GM12878 (cell line): ENCODE results near the gene C10orf90. TPM values are rescaled to one million over a fixed set of nuclear protein-coding genes. Genes with fewer than 3 reads are reported as not detected.

Source experiments
- ATAC-seq: fragments of 200-7000 bp; cut with Tn5 transposase; 3 replicates; pipeline ENCODE4 v1.9.1; 2020; ENCODE audit warnings: mild to moderate bottlenecking, moderate library complexity
- BruUV-seq: library from RNA; stranded (reverse); fragments of 400-500 nt; replicated peaks from 2 replicates; lab custom pipeline; 2021; lab: Mats Ljungman, UMichigan
- CTCF ChIA-PET: fragments of 300-600 bp; sonication (Branson Sonifier 250); formaldehyde crosslinking; extraction: SDS; loops from one replicate; lab custom pipeline; 2021; ENCODE audit warnings: inconsistent platforms; lab: Yijun Ruan, JAX
- POLR2A ChIA-PET: fragments of 350-600 bp; formaldehyde crosslinking; extraction: SDS; loops from one replicate; lab custom pipeline; 2021; ENCODE audit warnings: inconsistent platforms; lab: Charles Lee
- RAD21 ChIA-PET: fragments of 300-600 bp; sonication (Branson Sonifier 250); formaldehyde crosslinking; loops from one replicate; lab custom pipeline; 2023; ENCODE audit warnings: antibody characterized with exemption; ENCODE audit not compliant: unreplicated experiment; lab: Charles Lee
- SMC1A ChIA-PET: fragments of 300-600 bp; sonication (Branson Sonifier 250); formaldehyde crosslinking; loops from one replicate; lab custom pipeline; 2023; ENCODE audit not compliant: unreplicated experiment, uncharacterized antibody; lab: Charles Lee
- DNase-seq: peaks from one replicate; pipeline ENCODE4 v3.0.0-alpha.2; 2011; ENCODE audit warnings: low read depth, low spot score
- FAIRE-seq: peaks from 3 replicates; lab custom pipeline; 2011; peaks lifted over from hg19 to GRCh38; lab: Jason Lieb, UNC
- H2AFZ ChIP-seq: 2 replicates; pipeline ENCODE4 v1.6.0; 2011; ENCODE audit warnings: low read depth, low read length, control low read depth; ENCODE audit not compliant: control insufficient read depth
- H3K27ac ChIP-seq: 2 replicates; pipeline ENCODE4 v1.5.1; 2011; ENCODE audit warnings: control low read depth; ENCODE audit not compliant: control insufficient read depth, insufficient read depth
- H3K27me3 ChIP-seq, 2 experiments: replicated peaks in 1 of 2; 2 replicates each; pipeline versions ENCODE4 v1.6.0 to v1.6.1; 2011; ENCODE audit warnings: low read length in 1 of 2; ENCODE audit not compliant: control insufficient read depth in 2 of 2, insufficient read depth in 2 of 2
- H3K36me3 ChIP-seq, 2 experiments: 2 replicates each; pipeline ENCODE4 v1.5.1; 2011; ENCODE audit warnings: low read length in 1 of 2; ENCODE audit not compliant: control insufficient read depth in 2 of 2, insufficient read depth in 2 of 2
- H3K4me1 ChIP-seq: 2 replicates; pipeline ENCODE4 v1.6.1; 2011; ENCODE audit warnings: mild to moderate bottlenecking, low read length, moderate library complexity, mixed read lengths; ENCODE audit not compliant: control insufficient read depth, insufficient read depth
- H3K4me2 ChIP-seq: 2 replicates; pipeline ENCODE4 v1.6.0; 2011; ENCODE audit warnings: control low read depth; ENCODE audit not compliant: control insufficient read depth, insufficient read depth
- H3K4me3 ChIP-seq: fragments of 200-600 bp; sonication (generic); 2 replicates; pipeline ENCODE4 v1.5.1; 2016
- H3K79me2 ChIP-seq: 2 replicates; pipeline ENCODE4 v1.6.0; 2011; ENCODE audit warnings: low read length; ENCODE audit not compliant: control insufficient read depth, insufficient read depth
- H3K9ac ChIP-seq: 2 replicates; pipeline ENCODE4 v1.8.0; 2011; ENCODE audit warnings: low read length, control low read depth, mixed read lengths; ENCODE audit not compliant: control insufficient read depth, insufficient read depth
- H3K9me3 ChIP-seq: replicated peaks from 3 replicates; pipeline ENCODE4 v1.5.1; 2011; ENCODE audit warnings: mild to moderate bottlenecking, low read length; ENCODE audit not compliant: control insufficient read depth, insufficient read depth
- H4K20me1 ChIP-seq: 2 replicates; pipeline ENCODE4 v1.6.0; 2011; ENCODE audit not compliant: control insufficient read depth, insufficient read depth
- BMI1 ChIP-seq: fragments of 450-650 bp; IDR thresholded peaks from 2 replicates; pipeline ENCODE4 v1.6.1; 2016; ENCODE audit warnings: mild to moderate bottlenecking, moderate library complexity, borderline replicate concordance
- CREB1 ChIP-seq: IDR thresholded peaks from 2 replicates; pipeline ENCODE4 v1.6.1; 2012; ENCODE audit warnings: low read depth, mild to moderate bottlenecking, inconsistent platforms
- FOXK2 ChIP-seq: fragments of 450-650 bp; IDR thresholded peaks from 2 replicates; pipeline ENCODE4 v1.6.1; 2017; ENCODE audit warnings: mild to moderate bottlenecking, moderate library complexity
- GATAD2B ChIP-seq: fragments of 450-650 bp; conservative IDR thresholded peaks from 2 replicates; pipeline ENCODE4 v1.6.1; 2017; ENCODE audit warnings: low read depth, mild to moderate bottlenecking, moderate library complexity
- MTA3 ChIP-seq: IDR thresholded peaks from 2 replicates; pipeline ENCODE4 v1.6.1; 2012; ENCODE audit warnings: low read length, inconsistent platforms, borderline replicate concordance
- NFIC ChIP-seq: IDR thresholded peaks from 2 replicates; pipeline ENCODE4 v1.6.1; 2012; ENCODE audit warnings: low read depth, mild to moderate bottlenecking, inconsistent platforms, low read length, moderate library complexity
- NR2F1 ChIP-seq: fragments of 450-650 bp; conservative IDR thresholded peaks from 2 replicates; pipeline ENCODE4 v1.6.1; 2017; ENCODE audit warnings: mild to moderate bottlenecking
- PAX8 ChIP-seq: fragments of 450-650 bp; IDR thresholded peaks from 2 replicates; pipeline ENCODE4 v1.6.1; 2017; ENCODE audit warnings: mild to moderate bottlenecking, moderate library complexity
- POLR2AphosphoS5 ChIP-seq: IDR thresholded peaks from 2 replicates; pipeline ENCODE4 v1.6.1; 2011; ENCODE audit warnings: mild to moderate bottlenecking, low read length, inconsistent platforms
- STAT1 ChIP-seq: fragments of 450-650 bp; conservative IDR thresholded peaks from 2 replicates; pipeline ENCODE4 v1.6.1; 2014; ENCODE audit warnings: antibody characterized with exemption, mild to moderate bottlenecking
- TARDBP ChIP-seq: IDR thresholded peaks from 2 replicates; pipeline ENCODE4 v1.6.1; 2016; ENCODE audit warnings: borderline replicate concordance
- TCF12 ChIP-seq: IDR thresholded peaks from 2 replicates; pipeline ENCODE4 v1.6.1; 2011; ENCODE audit warnings: low read depth, mild to moderate bottlenecking, low read length
- TCF7 ChIP-seq: IDR thresholded peaks from 2 replicates; pipeline ENCODE4 v1.6.1; 2014; ENCODE audit warnings: antibody characterized with exemption, borderline replicate concordance
- YY1 ChIP-seq: IDR thresholded peaks from 2 replicates; pipeline ENCODE4 v1.6.1; 2011; ENCODE audit warnings: low read depth, mild to moderate bottlenecking, low read length
- ZNF217 ChIP-seq: fragments of 450-650 bp; IDR thresholded peaks from 2 replicates; pipeline ENCODE4 v1.6.1; 2017; ENCODE audit warnings: antibody characterized with exemption, mild to moderate bottlenecking
- WGBS: methylation state at CpG from one replicate; pipeline ENCODE4 v1.1.6; 2016; ENCODE audit warnings: low lambda C conversion rate; ENCODE audit not compliant: insufficient replicate concordance, insufficient coverage; ENCODE audit errors: missing lambda C conversion rate; 5-methylcytosine and 5-hydroxymethylcytosine counted together
- in situ Hi-C: fragments of 300-500 bp; cut with MboI; formaldehyde crosslinking; loops from 9 replicates; pipeline ENCODE4 v1.14.3; 2018; ENCODE audit warnings: mixed read lengths
- intact Hi-C: fragments of 100-400 bp; cut with micrococcal nuclease; formaldehyde crosslinking; loops from one replicate; pipeline ENCODE4 v1.14.2; 2022; ENCODE audit not compliant: unreplicated experiment
- polyA plus RNA-seq, 11 experiments: library from polyadenylated mRNA; depleted of rRNA in 4 of 11; unstranded in 6 of 11; stranded (reverse) in 5 of 11; fragments of >200 nt; fragmentation: Nextera tagmentation in 4 of 11; fragmentation: Illumina TruSeq in 1 of 11; extraction: Ambion mirVana in 4 of 11; extraction: Trizol in 1 of 11; gene quantifications; 1 replicate in 1 of 11; 2 replicates in 10 of 11; pipeline versions ENCODE4 v1.2.1 to v1.2.3, GENCODE V29; 2011 to 2016; ENCODE audit warnings: inconsistent platforms in 2 of 11, missing spikeins in 2 of 11, low read depth in 1 of 11
- total RNA-seq, 4 experiments: library from RNA; depleted of rRNA in 3 of 4; stranded (reverse); fragments of >200 nt in 3 of 4; fragmentation: Illumina TruSeq in 1 of 4; extraction: Trizol in 1 of 4; gene quantifications; 2 replicates each; pipeline versions ENCODE4 v1.2.1 to v1.2.3, GENCODE V29; 2013 to 2021
- TF ChIP-seq, protein P1 (sequence below): fragments of 450-650 bp; IDR thresholded peaks from 2 replicates; pipeline ENCODE4 v1.6.1; 2014; ENCODE audit warnings: mild to moderate bottlenecking
- TF ChIP-seq, protein P2 (sequence below): IDR thresholded peaks from 2 replicates; pipeline ENCODE4 v1.6.1; 2012; ENCODE audit warnings: low read depth, low read length, improper control_type of control experiment
- TF ChIP-seq, protein P3 (sequence below): IDR thresholded peaks from 2 replicates; pipeline ENCODE4 v1.6.1; 2011; ENCODE audit warnings: mild to moderate bottlenecking, low read depth, low read length, moderate library complexity; ENCODE audit not compliant: insufficient replicate concordance
- TF ChIP-seq, protein P4 (sequence below): fragments of 450-650 bp; formaldehyde crosslinking; IDR thresholded peaks from 2 replicates; pipeline ENCODE4 v1.5.0; 2022; ENCODE audit warnings: mild to moderate bottlenecking, missing genetic modification characterization

Gene C10orf90
- total and polyA plus RNA-seq, 10 of the 15 experiments (the other 5 are each of a cell fraction or from before 2014, with no cell fraction given), result 0.04 TPM; not detected in 9

DNA sequence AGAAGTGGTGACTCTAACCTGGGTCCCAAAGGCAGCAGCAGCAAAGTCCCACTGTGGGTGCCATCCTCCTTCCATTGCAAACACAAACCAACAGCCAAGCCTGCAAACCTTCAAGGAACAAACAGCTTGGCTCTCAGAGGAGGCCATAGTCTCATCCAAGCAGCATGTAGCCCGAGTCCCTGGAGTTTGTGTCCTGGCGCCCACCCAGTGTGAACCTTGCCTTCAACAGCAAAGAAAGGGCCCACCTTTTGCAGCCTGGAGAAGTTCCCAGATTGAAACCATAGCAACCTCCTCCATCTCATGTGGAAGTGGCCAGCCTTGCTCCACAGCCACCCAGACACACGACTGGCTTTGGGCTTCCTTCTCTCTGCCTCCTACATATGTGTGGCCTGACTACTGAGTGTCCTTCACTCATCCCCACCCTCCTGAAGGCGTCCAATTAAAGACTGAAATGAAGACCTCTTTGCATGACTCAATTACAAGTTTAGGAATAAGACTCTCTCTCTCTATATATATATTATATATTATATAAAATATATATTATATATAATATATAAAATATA is 106.1 kb downstream of the C10orf90 start:
- SMC1A ChIA-PET, result no interaction called here

More for the DNA sequence above, 106.1 kb downstream of the C10orf90 start:
- intact Hi-C loops, result no loop called here
- H3K4me2 ChIP-seq, result no peak overlapping the region
- no peaks in the 10 kb centered on the region for H3K27me3 ChIP-seq
- H3K79me2 ChIP-seq, result no peaks in the 10 kb centered on the region
- H3K4me3 ChIP-seq, result no peak overlapping the region
- 11% methylated on average over 4 of the region's 4 CpGs for WGBS
- DNase-seq, result no peak
- RAD21 ChIA-PET, result no interaction called here
- no peaks in the 10 kb centered on the region for H3K36me3 ChIP-seq
- FAIRE-seq, result no peak
- CTCF ChIA-PET, result no interaction called here
- no peaks in the 10 kb centered on the region for H3K4me1 ChIP-seq
- in situ Hi-C loops, result no loop called here
- no TSS peak for BruUV-seq
- H2AFZ ChIP-seq, result no peak overlapping the region
- no peak overlapping the region for H3K27ac ChIP-seq
- H3K9ac ChIP-seq, result no peak overlapping the region
- ATAC-seq, result no peak
- no peak for TF ChIP-seq PAX8
- TF ChIP-seq MTA3, result no peak
- TF ChIP-seq TCF12, result no peak
- TF ChIP-seq BMI1, result no peak
- TF ChIP-seq, protein P1, sequence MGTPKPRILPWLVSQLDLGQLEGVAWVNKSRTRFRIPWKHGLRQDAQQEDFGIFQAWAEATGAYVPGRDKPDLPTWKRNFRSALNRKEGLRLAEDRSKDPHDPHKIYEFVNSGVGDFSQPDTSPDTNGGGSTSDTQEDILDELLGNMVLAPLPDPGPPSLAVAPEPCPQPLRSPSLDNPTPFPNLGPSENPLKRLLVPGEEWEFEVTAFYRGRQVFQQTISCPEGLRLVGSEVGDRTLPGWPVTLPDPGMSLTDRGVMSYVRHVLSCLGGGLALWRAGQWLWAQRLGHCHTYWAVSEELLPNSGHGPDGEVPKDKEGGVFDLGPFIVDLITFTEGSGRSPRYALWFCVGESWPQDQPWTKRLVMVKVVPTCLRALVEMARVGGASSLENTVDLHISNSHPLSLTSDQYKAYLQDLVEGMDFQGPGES, result no peak
- TF ChIP-seq TARDBP, result no peak
- TF ChIP-seq YY1, result no peak
- TF ChIP-seq FOXK2, result no peak
- TF ChIP-seq, protein P2, sequence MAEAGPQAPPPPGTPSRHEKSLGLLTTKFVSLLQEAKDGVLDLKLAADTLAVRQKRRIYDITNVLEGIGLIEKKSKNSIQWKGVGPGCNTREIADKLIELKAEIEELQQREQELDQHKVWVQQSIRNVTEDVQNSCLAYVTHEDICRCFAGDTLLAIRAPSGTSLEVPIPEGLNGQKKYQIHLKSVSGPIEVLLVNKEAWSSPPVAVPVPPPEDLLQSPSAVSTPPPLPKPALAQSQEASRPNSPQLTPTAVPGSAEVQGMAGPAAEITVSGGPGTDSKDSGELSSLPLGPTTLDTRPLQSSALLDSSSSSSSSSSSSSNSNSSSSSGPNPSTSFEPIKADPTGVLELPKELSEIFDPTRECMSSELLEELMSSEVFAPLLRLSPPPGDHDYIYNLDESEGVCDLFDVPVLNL, result no peak
- no peak for TF ChIP-seq POLR2AphosphoS5
- no peak for TF ChIP-seq GATAD2B
- no peak for TF ChIP-seq ZNF217
- TF ChIP-seq, protein P3, sequence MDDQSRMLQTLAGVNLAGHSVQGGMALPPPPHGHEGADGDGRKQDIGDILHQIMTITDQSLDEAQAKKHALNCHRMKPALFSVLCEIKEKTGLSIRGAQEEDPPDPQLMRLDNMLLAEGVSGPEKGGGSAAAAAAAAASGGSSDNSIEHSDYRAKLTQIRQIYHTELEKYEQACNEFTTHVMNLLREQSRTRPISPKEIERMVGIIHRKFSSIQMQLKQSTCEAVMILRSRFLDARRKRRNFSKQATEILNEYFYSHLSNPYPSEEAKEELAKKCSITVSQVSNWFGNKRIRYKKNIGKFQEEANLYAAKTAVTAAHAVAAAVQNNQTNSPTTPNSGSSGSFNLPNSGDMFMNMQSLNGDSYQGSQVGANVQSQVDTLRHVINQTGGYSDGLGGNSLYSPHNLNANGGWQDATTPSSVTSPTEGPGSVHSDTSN, result no peak
- TF ChIP-seq NR2F1, result no peak
- no peak for TF ChIP-seq STAT1
- TF ChIP-seq, protein P4, sequence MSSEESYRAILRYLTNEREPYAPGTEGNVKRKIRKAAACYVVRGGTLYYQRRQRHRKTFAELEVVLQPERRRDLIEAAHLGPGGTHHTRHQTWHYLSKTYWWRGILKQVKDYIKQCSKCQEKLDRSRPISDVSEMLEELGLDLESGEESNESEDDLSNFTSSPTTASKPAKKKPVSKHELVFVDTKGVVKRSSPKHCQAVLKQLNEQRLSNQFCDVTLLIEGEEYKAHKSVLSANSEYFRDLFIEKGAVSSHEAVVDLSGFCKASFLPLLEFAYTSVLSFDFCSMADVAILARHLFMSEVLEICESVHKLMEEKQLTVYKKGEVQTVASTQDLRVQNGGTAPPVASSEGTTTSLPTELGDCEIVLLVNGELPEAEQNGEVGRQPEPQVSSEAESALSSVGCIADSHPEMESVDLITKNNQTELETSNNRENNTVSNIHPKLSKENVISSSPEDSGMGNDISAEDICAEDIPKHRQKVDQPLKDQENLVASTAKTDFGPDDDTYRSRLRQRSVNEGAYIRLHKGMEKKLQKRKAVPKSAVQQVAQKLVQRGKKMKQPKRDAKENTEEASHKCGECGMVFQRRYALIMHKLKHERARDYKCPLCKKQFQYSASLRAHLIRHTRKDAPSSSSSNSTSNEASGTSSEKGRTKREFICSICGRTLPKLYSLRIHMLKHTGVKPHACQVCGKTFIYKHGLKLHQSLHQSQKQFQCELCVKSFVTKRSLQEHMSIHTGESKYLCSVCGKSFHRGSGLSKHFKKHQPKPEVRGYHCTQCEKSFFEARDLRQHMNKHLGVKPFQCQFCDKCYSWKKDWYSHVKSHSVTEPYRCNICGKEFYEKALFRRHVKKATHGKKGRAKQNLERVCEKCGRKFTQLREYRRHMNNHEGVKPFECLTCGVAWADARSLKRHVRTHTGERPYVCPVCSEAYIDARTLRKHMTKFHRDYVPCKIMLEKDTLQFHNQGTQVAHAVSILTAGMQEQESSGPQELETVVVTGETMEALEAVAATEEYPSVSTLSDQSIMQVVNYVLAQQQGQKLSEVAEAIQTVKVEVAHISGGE (CRISPR knock-in tag), result no peak
- no peak for TF ChIP-seq NFIC
- TF ChIP-seq CREB1, result no peak
- no peak for TF ChIP-seq TCF7
- TF ChIP-seq, all 136 proteins: peak for 0
- POLR2A ChIA-PET, result no interaction called here
- H3K9me3 ChIP-seq, result no peaks in the 10 kb centered on the region
- H4K20me1 ChIP-seq, result no peaks in the 10 kb centered on the region
